Liver (tissue), 9 donors: Measurements from ENCODE around the gene COX19. TPM values are rescaled to one million over a fixed set of nuclear protein-coding genes. Genes with fewer than 3 reads are reported as not detected.

Source experiments
- DNase-seq: peaks from one replicate; pipeline ENCODE4 v3.0.0-alpha.2; 2017; ENCODE audit warnings: low spot score
- H3K27ac ChIP-seq, 2 donors: one replicate each; pipeline ENCODE4 v1.7.0; 2013; ENCODE audit warnings: inconsistent platforms in 2 of 2, low read length in 2 of 2, control low read depth in 1 of 2, low read depth in 1 of 2, mild to moderate bottlenecking in 1 of 2
- H3K27me3 ChIP-seq, 4 donors: one replicate each; pipeline versions ENCODE4 v1.6.1 to v1.7.0; 2013; ENCODE audit warnings: low read length in 3 of 4, inconsistent platforms in 1 of 4, mild to moderate bottlenecking in 1 of 4, moderate library complexity in 1 of 4; ENCODE audit not compliant: control insufficient read depth in 4 of 4, insufficient read depth in 4 of 4
- H3K36me3 ChIP-seq, 4 donors: one replicate each; pipeline versions ENCODE4 v1.6.1 to v1.7.0; 2013; ENCODE audit warnings: low read length in 3 of 4, mild to moderate bottlenecking in 3 of 4, low read depth in 1 of 4, moderate library complexity in 1 of 4; ENCODE audit not compliant: control insufficient read depth in 4 of 4, insufficient read depth in 3 of 4
- H3K4me1 ChIP-seq, 4 donors: one replicate each; pipeline versions ENCODE4 v1.6.1 to v1.7.0; 2013; ENCODE audit warnings: low read length in 3 of 4, mild to moderate bottlenecking in 3 of 4, moderate library complexity in 1 of 4; ENCODE audit not compliant: control insufficient read depth in 4 of 4, insufficient read depth in 4 of 4
- H3K4me3 ChIP-seq, 3 donors: one replicate each; pipeline versions ENCODE4 v1.6.1 to v1.7.0; 2013; ENCODE audit warnings: low read length in 3 of 3, control low read depth in 1 of 3, low read depth in 1 of 3, mild to moderate bottlenecking in 1 of 3
- H3K9ac ChIP-seq, 2 donors: one replicate each; pipeline ENCODE4 v1.7.0; 2013; ENCODE audit warnings: low read length in 2 of 2, mild to moderate bottlenecking in 2 of 2, moderate library complexity in 2 of 2, control low read depth in 1 of 2, low read depth in 1 of 2
- H3K9me3 ChIP-seq, 4 donors: one replicate each; pipeline versions ENCODE4 v1.6.1 to v1.7.0; 2013; ENCODE audit warnings: low read length in 3 of 4; ENCODE audit not compliant: control insufficient read depth in 4 of 4
- EGR1 ChIP-seq, 2 donors: IDR thresholded peaks; 2 replicates each; pipeline ENCODE4 v1.6.1; 2016 to 2018; ENCODE audit warnings: antibody characterized with exemption in 2 of 2, low read depth in 2 of 2
- FOXA2 ChIP-seq: IDR thresholded peaks from 2 replicates; pipeline ENCODE4 v1.6.1; 2016; ENCODE audit warnings: antibody characterized with exemption
- GABPA ChIP-seq, 2 donors: IDR thresholded peaks in 1 of 2; conservative IDR thresholded peaks in 1 of 2; 2 replicates each; pipeline ENCODE4 v1.6.1; 2016; ENCODE audit warnings: antibody characterized with exemption in 2 of 2, mild to moderate bottlenecking in 1 of 2, moderate library complexity in 1 of 2
- HNF4G ChIP-seq: IDR thresholded peaks from 2 replicates; pipeline ENCODE4 v1.6.1; 2016; ENCODE audit warnings: antibody characterized with exemption
- JUND ChIP-seq, 2 donors: IDR thresholded peaks; 2 replicates each; pipeline ENCODE4 v1.6.1; 2016; ENCODE audit warnings: antibody characterized with exemption in 2 of 2
- RXRA ChIP-seq, 2 donors: IDR thresholded peaks; 2 replicates each; pipeline ENCODE4 v1.6.1; 2017 to 2018; ENCODE audit warnings: antibody characterized with exemption in 2 of 2, mild to moderate bottlenecking in 1 of 2
- SP1 ChIP-seq: IDR thresholded peaks from 2 replicates; pipeline ENCODE4 v1.6.1; 2018; ENCODE audit warnings: antibody characterized with exemption, mild to moderate bottlenecking
- TAF1 ChIP-seq: conservative IDR thresholded peaks from 2 replicates; pipeline ENCODE4 v1.6.1; 2016; ENCODE audit warnings: antibody characterized with exemption, mild to moderate bottlenecking
- WGBS: extraction: QIAGEN DNeasy Blood & Tissue Kit; methylation state at CpG from one replicate; pipeline ENCODE4 v1.1.7; 2013; 5-methylcytosine and 5-hydroxymethylcytosine counted together
- polyA plus RNA-seq, 2 donors: library from polyadenylated mRNA; stranded (reverse) in 1 of 2; unstranded in 1 of 2; fragments of 200-250 nt in 1 of 2; fragments of >200 nt in 1 of 2; fragmentation: Nextera tagmentation in 1 of 2; extraction: Ambion mirVana in 1 of 2; gene quantifications; one replicate each; pipeline versions ENCODE4 v1.2.1 to v1.2.3, GENCODE V29; 2013 to 2015
- total RNA-seq, 2 donors: library from RNA; depleted of rRNA; stranded (reverse); fragments of >200 nt; gene quantifications; one replicate each; pipeline ENCODE4 v1.2.3, GENCODE V29; 2014
- TF ChIP-seq, protein P1 (sequence below): IDR thresholded peaks from 2 replicates; pipeline ENCODE4 v1.6.1; 2016; ENCODE audit warnings: antibody characterized with exemption, mild to moderate bottlenecking
- TF ChIP-seq, protein P2 (sequence below): fragments of 150-350 bp; IDR thresholded peaks from 2 replicates; pipeline ENCODE4 v1.5.1; 2017; ENCODE audit warnings: improper control_type of control experiment, low read depth, low read length; ENCODE audit not compliant: missing input control
- TF ChIP-seq, protein P3 (sequence below): IDR thresholded peaks from 2 replicates; pipeline ENCODE4 v1.6.1; 2016; ENCODE audit warnings: antibody characterized with exemption
- donor health status: healthy.
- donor health status: healthy.
- donor health status: healthy.
- donor health status: healthy.
- donor health status: healthy.

COX19 gene
- total and polyA plus RNA-seq, 4 donors: 2.2 to 9.8 (median 4.8) TPM

DNA sequence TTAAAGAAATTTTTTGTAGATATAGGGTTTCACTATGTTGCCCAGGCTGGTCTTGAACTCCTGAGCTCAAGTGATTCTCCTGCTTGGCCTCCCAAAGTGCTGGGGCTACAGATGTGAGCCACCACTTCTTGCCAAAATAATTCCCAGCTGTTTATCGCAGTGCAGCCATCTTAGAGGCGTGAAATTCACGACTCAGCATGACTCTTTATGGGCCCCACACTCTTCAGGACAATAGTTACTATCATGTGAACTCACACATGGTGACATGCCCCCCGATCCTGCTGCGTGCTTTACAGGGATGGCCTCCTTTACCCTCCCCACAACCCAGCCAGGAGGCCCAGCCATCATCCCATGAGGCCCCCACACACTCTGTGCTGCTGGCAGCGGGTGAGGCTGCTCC, 4.6 kb downstream of the COX19 start (continued):
- TF ChIP-seq, protein P1, sequence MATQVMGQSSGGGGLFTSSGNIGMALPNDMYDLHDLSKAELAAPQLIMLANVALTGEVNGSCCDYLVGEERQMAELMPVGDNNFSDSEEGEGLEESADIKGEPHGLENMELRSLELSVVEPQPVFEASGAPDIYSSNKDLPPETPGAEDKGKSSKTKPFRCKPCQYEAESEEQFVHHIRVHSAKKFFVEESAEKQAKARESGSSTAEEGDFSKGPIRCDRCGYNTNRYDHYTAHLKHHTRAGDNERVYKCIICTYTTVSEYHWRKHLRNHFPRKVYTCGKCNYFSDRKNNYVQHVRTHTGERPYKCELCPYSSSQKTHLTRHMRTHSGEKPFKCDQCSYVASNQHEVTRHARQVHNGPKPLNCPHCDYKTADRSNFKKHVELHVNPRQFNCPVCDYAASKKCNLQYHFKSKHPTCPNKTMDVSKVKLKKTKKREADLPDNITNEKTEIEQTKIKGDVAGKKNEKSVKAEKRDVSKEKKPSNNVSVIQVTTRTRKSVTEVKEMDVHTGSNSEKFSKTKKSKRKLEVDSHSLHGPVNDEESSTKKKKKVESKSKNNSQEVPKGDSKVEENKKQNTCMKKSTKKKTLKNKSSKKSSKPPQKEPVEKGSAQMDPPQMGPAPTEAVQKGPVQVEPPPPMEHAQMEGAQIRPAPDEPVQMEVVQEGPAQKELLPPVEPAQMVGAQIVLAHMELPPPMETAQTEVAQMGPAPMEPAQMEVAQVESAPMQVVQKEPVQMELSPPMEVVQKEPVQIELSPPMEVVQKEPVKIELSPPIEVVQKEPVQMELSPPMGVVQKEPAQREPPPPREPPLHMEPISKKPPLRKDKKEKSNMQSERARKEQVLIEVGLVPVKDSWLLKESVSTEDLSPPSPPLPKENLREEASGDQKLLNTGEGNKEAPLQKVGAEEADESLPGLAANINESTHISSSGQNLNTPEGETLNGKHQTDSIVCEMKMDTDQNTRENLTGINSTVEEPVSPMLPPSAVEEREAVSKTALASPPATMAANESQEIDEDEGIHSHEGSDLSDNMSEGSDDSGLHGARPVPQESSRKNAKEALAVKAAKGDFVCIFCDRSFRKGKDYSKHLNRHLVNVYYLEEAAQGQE: no peak

- no peak for TF ChIP-seq SP1
- TF ChIP-seq HNF4G: no peak
- no peak for TF ChIP-seq FOXA2
- TF ChIP-seq JUND (IDR thresholded peaks at IDR 0.05): no peak
- no peak for TF ChIP-seq TAF1
- no peak for TF ChIP-seq GABPA (IDR thresholded peaks at IDR 0.05 in 1 of 2, conservative IDR thresholded peaks at IDR 0.05 in 1 of 2)
- peaks cover 16 to 41% (median 28%) of the 10 kb centered on the region in 4 donors for H3K36me3 ChIP-seq
- H3K9ac ChIP-seq: no peak overlapping the region
- H3K27me3 ChIP-seq: no peaks in the 10 kb centered on the region
- no peak for DNase-seq
- H3K4me1 ChIP-seq: peaks cover 6 to 21% (median 15%) of the 10 kb centered on the region in 4 donors
- H3K9me3 ChIP-seq: no peaks in the 10 kb centered on the region
- 91% methylated on average over 11 of the region's 11 CpGs for WGBS
- no peak overlapping the region for H3K27ac ChIP-seq
- no peak overlapping the region for H3K4me3 ChIP-seq
Measured at GRCh38 chr7:969403-969802, 5.9 kb downstream of the COX19 start.

GRCh38 chr7:968205-969105, 6.9 kb downstream of the COX19 start:
- Histone ChIP-seq H3K36me3 (peaks cover 16 to 41% (median 27%) of the 10 kb centered on the region in 4 donors), H3K4me1 (peaks cover 4 to 12% (median 9%) of the 10 kb centered on the region in 4 donors), H3K9ac (no peak overlapping the region), H3K27ac (no peak overlapping the region), H3K4me3 (no peak overlapping the region), H3K9me3 (no peaks in the 10 kb centered on the region), H3K27me3 (no peaks in the 10 kb centered on the region)
- WGBS: 93% methylated on average over 24 of the region's 24 CpGs
- TF ChIP-seq, protein P2, sequence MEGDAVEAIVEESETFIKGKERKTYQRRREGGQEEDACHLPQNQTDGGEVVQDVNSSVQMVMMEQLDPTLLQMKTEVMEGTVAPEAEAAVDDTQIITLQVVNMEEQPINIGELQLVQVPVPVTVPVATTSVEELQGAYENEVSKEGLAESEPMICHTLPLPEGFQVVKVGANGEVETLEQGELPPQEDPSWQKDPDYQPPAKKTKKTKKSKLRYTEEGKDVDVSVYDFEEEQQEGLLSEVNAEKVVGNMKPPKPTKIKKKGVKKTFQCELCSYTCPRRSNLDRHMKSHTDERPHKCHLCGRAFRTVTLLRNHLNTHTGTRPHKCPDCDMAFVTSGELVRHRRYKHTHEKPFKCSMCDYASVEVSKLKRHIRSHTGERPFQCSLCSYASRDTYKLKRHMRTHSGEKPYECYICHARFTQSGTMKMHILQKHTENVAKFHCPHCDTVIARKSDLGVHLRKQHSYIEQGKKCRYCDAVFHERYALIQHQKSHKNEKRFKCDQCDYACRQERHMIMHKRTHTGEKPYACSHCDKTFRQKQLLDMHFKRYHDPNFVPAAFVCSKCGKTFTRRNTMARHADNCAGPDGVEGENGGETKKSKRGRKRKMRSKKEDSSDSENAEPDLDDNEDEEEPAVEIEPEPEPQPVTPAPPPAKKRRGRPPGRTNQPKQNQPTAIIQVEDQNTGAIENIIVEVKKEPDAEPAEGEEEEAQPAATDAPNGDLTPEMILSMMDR: no peak
- TF ChIP-seq EGR1 (IDR thresholded peaks at IDR 0.05; ENCODE audit: low read depth in 2 of 2) (no peak), JUND (IDR thresholded peaks at IDR 0.05) (no peak), FOXA2 (no peak), HNF4G (no peak), RXRA (IDR thresholded peaks at IDR 0.05) (no peak)
- TF ChIP-seq, protein P3, sequence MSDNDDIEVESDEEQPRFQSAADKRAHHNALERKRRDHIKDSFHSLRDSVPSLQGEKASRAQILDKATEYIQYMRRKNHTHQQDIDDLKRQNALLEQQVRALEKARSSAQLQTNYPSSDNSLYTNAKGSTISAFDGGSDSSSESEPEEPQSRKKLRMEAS: no peak
- DNase-seq: no peak
